ENCODE data around the gene SH2D7.

- TF ChIP-seq, protein P1, sequence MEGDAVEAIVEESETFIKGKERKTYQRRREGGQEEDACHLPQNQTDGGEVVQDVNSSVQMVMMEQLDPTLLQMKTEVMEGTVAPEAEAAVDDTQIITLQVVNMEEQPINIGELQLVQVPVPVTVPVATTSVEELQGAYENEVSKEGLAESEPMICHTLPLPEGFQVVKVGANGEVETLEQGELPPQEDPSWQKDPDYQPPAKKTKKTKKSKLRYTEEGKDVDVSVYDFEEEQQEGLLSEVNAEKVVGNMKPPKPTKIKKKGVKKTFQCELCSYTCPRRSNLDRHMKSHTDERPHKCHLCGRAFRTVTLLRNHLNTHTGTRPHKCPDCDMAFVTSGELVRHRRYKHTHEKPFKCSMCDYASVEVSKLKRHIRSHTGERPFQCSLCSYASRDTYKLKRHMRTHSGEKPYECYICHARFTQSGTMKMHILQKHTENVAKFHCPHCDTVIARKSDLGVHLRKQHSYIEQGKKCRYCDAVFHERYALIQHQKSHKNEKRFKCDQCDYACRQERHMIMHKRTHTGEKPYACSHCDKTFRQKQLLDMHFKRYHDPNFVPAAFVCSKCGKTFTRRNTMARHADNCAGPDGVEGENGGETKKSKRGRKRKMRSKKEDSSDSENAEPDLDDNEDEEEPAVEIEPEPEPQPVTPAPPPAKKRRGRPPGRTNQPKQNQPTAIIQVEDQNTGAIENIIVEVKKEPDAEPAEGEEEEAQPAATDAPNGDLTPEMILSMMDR (IDR thresholded peaks at IDR 0.05; ENCODE audit: low read length), result no peak
- TF ChIP-seq EZH2 (IDR thresholded peaks at IDR 0.05; ENCODE audit: borderline replicate concordance, low read length), result no peak
These were observed 57.7 kb downstream of the SH2D7 start for GRCh38 chr15:78149805-78150751.

Measured in OCI-LY1 (cell line).